ENCODE data around the gene HOXA7.

DNA sequence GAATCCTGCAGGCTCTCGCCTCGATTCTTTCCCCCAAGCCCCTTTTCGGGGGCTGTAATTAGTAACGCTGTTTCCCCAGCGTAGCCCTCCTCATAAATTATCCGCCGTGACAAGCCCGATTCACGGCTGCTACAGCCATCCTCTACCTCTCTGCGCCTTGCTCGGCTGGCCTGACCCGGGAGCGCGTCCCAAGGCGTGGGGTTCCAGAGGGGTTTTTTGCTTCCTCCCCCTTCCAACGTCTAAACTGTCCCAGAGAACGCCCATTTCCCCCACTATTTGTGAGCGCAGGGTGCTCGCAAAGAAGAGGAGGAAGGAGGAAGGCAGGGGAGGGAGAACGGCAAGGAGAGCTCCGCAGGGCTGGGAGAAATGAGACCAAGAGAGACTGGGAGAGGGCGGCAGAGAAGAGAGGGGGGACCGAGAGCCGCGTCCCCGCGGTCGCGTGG, 13.9 kb downstream of the HOXA7 start:
- TF ChIP-seq, protein P1, sequence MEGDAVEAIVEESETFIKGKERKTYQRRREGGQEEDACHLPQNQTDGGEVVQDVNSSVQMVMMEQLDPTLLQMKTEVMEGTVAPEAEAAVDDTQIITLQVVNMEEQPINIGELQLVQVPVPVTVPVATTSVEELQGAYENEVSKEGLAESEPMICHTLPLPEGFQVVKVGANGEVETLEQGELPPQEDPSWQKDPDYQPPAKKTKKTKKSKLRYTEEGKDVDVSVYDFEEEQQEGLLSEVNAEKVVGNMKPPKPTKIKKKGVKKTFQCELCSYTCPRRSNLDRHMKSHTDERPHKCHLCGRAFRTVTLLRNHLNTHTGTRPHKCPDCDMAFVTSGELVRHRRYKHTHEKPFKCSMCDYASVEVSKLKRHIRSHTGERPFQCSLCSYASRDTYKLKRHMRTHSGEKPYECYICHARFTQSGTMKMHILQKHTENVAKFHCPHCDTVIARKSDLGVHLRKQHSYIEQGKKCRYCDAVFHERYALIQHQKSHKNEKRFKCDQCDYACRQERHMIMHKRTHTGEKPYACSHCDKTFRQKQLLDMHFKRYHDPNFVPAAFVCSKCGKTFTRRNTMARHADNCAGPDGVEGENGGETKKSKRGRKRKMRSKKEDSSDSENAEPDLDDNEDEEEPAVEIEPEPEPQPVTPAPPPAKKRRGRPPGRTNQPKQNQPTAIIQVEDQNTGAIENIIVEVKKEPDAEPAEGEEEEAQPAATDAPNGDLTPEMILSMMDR (IDR thresholded peaks at IDR 0.05) = no peak
- TF ChIP-seq POLR2A (IDR thresholded peaks at IDR 0.05) (no peak), EP300 (IDR thresholded peaks at IDR 0.05) (no peak)

All from ovary (tissue), 3 donors.